ENCODE measurements around the gene PPP1R36. TPM values are rescaled to one million over a fixed set of nuclear protein-coding genes. Genes with fewer than 3 reads are reported as not detected.
A peak's percentile ranks its signal among the peaks of the same experiment; 100 is the strongest.
"Not testable (repeated sequence)": the region's sequence is repeated elsewhere in the genome, so short reads cannot be mapped to it uniquely, and the experiment has no call there.

The PPP1R36 gene
- total and polyA plus RNA-seq, 4 donors, result 0.42 to 1.9 (median 1.2) TPM

DNA sequence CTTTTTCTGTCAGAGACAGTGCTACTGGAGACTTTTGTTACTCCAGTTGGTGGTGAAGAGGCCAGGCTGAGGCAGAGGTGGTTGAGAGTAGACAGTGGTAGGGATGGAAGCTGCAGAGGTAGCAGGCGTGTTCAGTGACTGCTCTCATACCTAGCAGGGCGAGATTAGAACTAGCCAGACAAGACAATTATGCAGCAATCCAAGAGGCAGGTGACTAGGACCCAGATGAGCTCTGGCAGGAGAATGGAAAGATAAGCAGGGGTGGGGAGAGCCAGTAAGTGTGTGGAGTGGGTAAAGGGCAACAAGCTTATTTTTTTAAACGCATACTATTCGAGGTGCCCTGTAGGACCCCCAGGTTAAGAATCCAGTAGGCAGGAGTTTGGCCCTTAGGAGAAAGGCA is 4.8 kb downstream of the PPP1R36 start:
- intact Hi-C loops (cut with DNase I), result no loop called here
- WGBS, 2 donors, result 77 to 81% methylated on average over 4 of the region's 4 CpGs

GRCh38 chr14:64556526-64556925 is 6.8 kb downstream of the PPP1R36 start:
- no peaks in the 10 kb centered on the region for H3K36me3 ChIP-seq (ENCODE audit: control insufficient read depth in 1 of 2, insufficient read depth in 2 of 2, low read length in 1 of 2)
- intact Hi-C loops (cut with DNase I), result no loop called here
- no peaks in the 10 kb centered on the region for H3K27me3 ChIP-seq (ENCODE audit: control insufficient read depth in 1 of 2, insufficient read depth in 2 of 2, low read length in 1 of 2)
- H3K4me3 ChIP-seq (ENCODE audit: low read length in 2 of 2), result no peak overlapping the region
- WGBS, 2 donors, result 96% methylated on average over 5 of the region's 5 CpGs
- H3K9me3 ChIP-seq (ENCODE audit: control insufficient read depth, low read length), result no peaks in the 10 kb centered on the region
- H3K4me1 ChIP-seq (ENCODE audit: control insufficient read depth in 1 of 2, insufficient read depth in 2 of 2, low read length in 2 of 2), result peaks cover 0 to 2% of the 10 kb centered on the region in 2 donors
- ATAC-seq (ENCODE audit: low FRiP score) (no peak), DNase-seq (no peak)
- no peak overlapping the region for H3K27ac ChIP-seq (ENCODE audit: low read depth in 1 of 2, low read length in 2 of 2)

More for the DNA sequence above, 4.8 kb downstream of the PPP1R36 start:
- ATAC-seq (ENCODE audit: low FRiP score), result no peak
- no peak for DNase-seq
- H3K4me3 ChIP-seq (ENCODE audit: low read length in 2 of 2), result no peak overlapping the region
- no peaks in the 10 kb centered on the region for H3K9me3 ChIP-seq (ENCODE audit: control insufficient read depth, low read length)
- no peaks in the 10 kb centered on the region for H3K4me1 ChIP-seq (ENCODE audit: control insufficient read depth in 1 of 2, insufficient read depth in 2 of 2, low read length in 2 of 2)
- H3K36me3 ChIP-seq (ENCODE audit: control insufficient read depth in 1 of 2, insufficient read depth in 2 of 2, low read length in 1 of 2), result no peaks in the 10 kb centered on the region
- H3K27me3 ChIP-seq (ENCODE audit: control insufficient read depth in 1 of 2, insufficient read depth in 2 of 2, low read length in 1 of 2), result no peaks in the 10 kb centered on the region
- no peak overlapping the region for H3K27ac ChIP-seq (ENCODE audit: low read depth in 1 of 2, low read length in 2 of 2)

DNA sequence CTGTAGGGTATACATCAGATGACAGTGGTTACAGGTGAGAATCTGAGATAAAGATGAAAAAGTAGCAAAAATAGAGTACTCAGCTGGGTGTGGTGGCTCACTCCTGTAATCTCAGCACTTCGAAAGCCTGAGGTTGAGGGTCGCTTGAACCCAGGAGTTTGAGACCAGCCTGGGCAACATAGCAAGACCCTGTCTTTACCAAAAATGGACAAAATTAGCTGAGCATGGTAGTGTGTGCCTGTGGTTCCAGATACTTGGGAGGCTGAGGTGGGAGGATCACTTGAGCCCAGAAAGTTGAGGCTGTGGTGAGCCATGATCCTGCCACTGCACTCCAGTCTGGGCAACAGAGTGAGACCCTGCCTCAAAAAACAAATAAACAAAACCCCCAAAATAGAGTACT is 8.5 kb downstream of the PPP1R36 start:
- H3K27ac ChIP-seq (ENCODE audit: low read depth in 1 of 2, low read length in 2 of 2); ATAC-seq (ENCODE audit: low FRiP score); H3K36me3 ChIP-seq (ENCODE audit: control insufficient read depth in 1 of 2, insufficient read depth in 2 of 2, low read length in 1 of 2); DNase-seq; H3K27me3 ChIP-seq (ENCODE audit: control insufficient read depth in 1 of 2, insufficient read depth in 2 of 2, low read length in 1 of 2); H3K4me1 ChIP-seq (ENCODE audit: control insufficient read depth in 1 of 2, insufficient read depth in 2 of 2, low read length in 2 of 2); H3K4me3 ChIP-seq (ENCODE audit: low read length in 2 of 2); H3K9me3 ChIP-seq (ENCODE audit: control insufficient read depth, low read length); intact Hi-C loops (cut with DNase I): not testable (repeated sequence)
- 96 to 97% methylated on average over 2 of the region's 2 CpGs for WGBS, 2 donors

DNA sequence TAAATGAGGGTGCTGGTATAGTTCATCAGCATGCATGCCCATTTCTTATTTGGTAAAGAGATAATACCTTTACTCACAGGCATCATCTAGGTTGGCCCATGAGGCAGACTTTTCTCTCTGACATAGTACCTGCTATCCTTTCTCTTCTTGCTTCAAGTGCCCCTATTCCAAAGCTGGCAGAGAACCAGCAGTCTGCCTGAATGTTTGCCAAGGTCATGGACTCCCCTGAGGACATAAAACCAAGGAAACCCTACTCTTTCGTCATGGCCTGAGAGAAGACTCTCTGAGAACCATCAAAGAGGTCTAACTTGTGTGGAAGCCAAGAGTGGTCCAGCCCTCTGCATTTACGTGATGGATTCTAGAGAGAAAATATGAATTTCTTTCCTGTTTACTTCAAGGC is 11.9 kb downstream of the PPP1R36 start:
- intact Hi-C loops (cut with DNase I), result no loop called here
- Histone ChIP-seq H3K4me3 (ENCODE audit: low read length in 2 of 2) (no peak overlapping the region), H3K9me3 (ENCODE audit: control insufficient read depth, low read length) (no peaks in the 10 kb centered on the region), H3K27ac (ENCODE audit: low read depth in 1 of 2, low read length in 2 of 2) (no peak overlapping the region), H3K27me3 (ENCODE audit: control insufficient read depth in 1 of 2, insufficient read depth in 2 of 2, low read length in 1 of 2) (no peaks in the 10 kb centered on the region), H3K36me3 (ENCODE audit: control insufficient read depth in 1 of 2, insufficient read depth in 2 of 2, low read length in 1 of 2) (no peaks in the 10 kb centered on the region), H3K4me1 (ENCODE audit: control insufficient read depth in 1 of 2, insufficient read depth in 2 of 2, low read length in 2 of 2) (peaks cover 3 to 5% of the 10 kb centered on the region in 2 donors)
- no peak for ATAC-seq (ENCODE audit: low FRiP score)
- 81 to 82% methylated on average over 2 of the region's 2 CpGs for WGBS, 2 donors
- no peak for DNase-seq

DNA sequence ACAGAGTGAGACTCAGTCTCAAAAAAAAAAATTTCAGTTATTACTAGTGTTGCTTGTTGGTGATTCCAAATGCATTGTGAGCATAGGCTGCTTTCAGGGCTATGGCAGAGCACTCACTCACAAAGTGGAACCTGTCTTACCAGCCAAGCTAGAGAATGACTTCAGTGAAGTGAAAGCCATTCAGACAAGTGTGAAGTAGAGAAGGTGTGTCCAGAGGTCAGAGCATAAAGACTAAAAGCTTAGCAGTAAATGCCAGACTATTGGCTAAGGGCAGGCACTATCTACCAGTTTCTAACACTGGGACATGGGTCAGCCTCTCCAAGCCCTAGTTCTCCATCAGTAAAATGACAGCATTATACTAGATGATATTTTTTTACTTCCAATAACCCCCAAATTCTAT is 12.7 kb downstream of the PPP1R36 start:
- Histone ChIP-seq H3K36me3 (ENCODE audit: control insufficient read depth in 1 of 2, insufficient read depth in 2 of 2, low read length in 1 of 2) (no peaks in the 10 kb centered on the region), H3K9me3 (ENCODE audit: control insufficient read depth, low read length) (no peaks in the 10 kb centered on the region), H3K4me3 (ENCODE audit: low read length in 2 of 2) (no peak overlapping the region), H3K4me1 (ENCODE audit: control insufficient read depth in 1 of 2, insufficient read depth in 2 of 2, low read length in 2 of 2) (peaks cover 4 to 5% of the 10 kb centered on the region in 2 donors), H3K27me3 (ENCODE audit: control insufficient read depth in 1 of 2, insufficient read depth in 2 of 2, low read length in 1 of 2) (no peaks in the 10 kb centered on the region), H3K27ac (ENCODE audit: low read depth in 1 of 2, low read length in 2 of 2) (no peak overlapping the region)
- no peak for ATAC-seq (ENCODE audit: low FRiP score)
- intact Hi-C loops (cut with DNase I), result no loop called here
- DNase-seq, result no peak

GRCh38 chr14:64563696-64564095 is 13.9 kb downstream of the PPP1R36 start:
- Histone ChIP-seq H3K9me3 (ENCODE audit: control insufficient read depth, low read length) (no peaks in the 10 kb centered on the region), H3K27me3 (ENCODE audit: control insufficient read depth in 1 of 2, insufficient read depth in 2 of 2, low read length in 1 of 2) (no peaks in the 10 kb centered on the region), H3K4me1 (ENCODE audit: control insufficient read depth in 1 of 2, insufficient read depth in 2 of 2, low read length in 2 of 2) (peaks cover 4 to 5% of the 10 kb centered on the region in 2 donors), H3K27ac (ENCODE audit: low read depth in 1 of 2, low read length in 2 of 2) (no peak overlapping the region), H3K36me3 (ENCODE audit: control insufficient read depth in 1 of 2, insufficient read depth in 2 of 2, low read length in 1 of 2) (no peaks in the 10 kb centered on the region), H3K4me3 (ENCODE audit: low read length in 2 of 2) (no peak overlapping the region)
- WGBS, 2 donors, result 78 to 80% methylated on average over 6 of the region's 6 CpGs
- DNase-seq (no peak), ATAC-seq (ENCODE audit: low FRiP score) (no peak)
- intact Hi-C loops (cut with DNase I), result no loop called here

GRCh38 chr14:64566651-64567122 is 16.9 kb downstream of the PPP1R36 start:
- Histone ChIP-seq H3K9me3 (ENCODE audit: control insufficient read depth, low read length) (no peaks in the 10 kb centered on the region), H3K4me1 (ENCODE audit: control insufficient read depth in 1 of 2, insufficient read depth in 2 of 2, low read length in 2 of 2) (peaks cover 3 to 4% of the 10 kb centered on the region in 2 donors), H3K27me3 (ENCODE audit: control insufficient read depth in 1 of 2, insufficient read depth in 2 of 2, low read length in 1 of 2) (no peaks in the 10 kb centered on the region), H3K36me3 (ENCODE audit: control insufficient read depth in 1 of 2, insufficient read depth in 2 of 2, low read length in 1 of 2) (no peaks in the 10 kb centered on the region), H3K27ac (ENCODE audit: low read depth in 1 of 2, low read length in 2 of 2) (peak overlapping the region; percentile 68 to 99), H3K4me3 (ENCODE audit: low read length in 2 of 2) (no peak overlapping the region)
- intact Hi-C loops (cut with DNase I), result loop anchor here in 1 of 2 donors (2.0 kb wide), 1 partner anchor 26 kb away; the partner anchor contains the start of gene HSPA2
- peak; percentile 58 for ATAC-seq (ENCODE audit: low FRiP score)
- no peak for DNase-seq
- 29 to 43% methylated on average over 5 of the region's 5 CpGs for WGBS, 2 donors

- no peak overlapping the region for H3K4me3 ChIP-seq (ENCODE audit: low read length in 2 of 2)
- WGBS, 2 donors, result 6 to 16% methylated on average over 3 of the region's 3 CpGs
- no peaks in the 10 kb centered on the region for H3K27me3 ChIP-seq (ENCODE audit: control insufficient read depth in 1 of 2, insufficient read depth in 2 of 2, low read length in 1 of 2)
- no peaks in the 10 kb centered on the region for H3K36me3 ChIP-seq (ENCODE audit: control insufficient read depth in 1 of 2, insufficient read depth in 2 of 2, low read length in 1 of 2)
- ATAC-seq (ENCODE audit: low FRiP score), result peak; percentile 92
- H3K4me1 ChIP-seq (ENCODE audit: control insufficient read depth in 1 of 2, insufficient read depth in 2 of 2, low read length in 2 of 2), result peaks cover 3 to 4% of the 10 kb centered on the region in 2 donors
- H3K9me3 ChIP-seq (ENCODE audit: control insufficient read depth, low read length), result no peaks in the 10 kb centered on the region
- intact Hi-C loops (cut with DNase I), result no loop called here
- no peak overlapping the region for H3K27ac ChIP-seq (ENCODE audit: low read depth in 1 of 2, low read length in 2 of 2)
- DNase-seq, result peak; percentile 83
Measured at GRCh38 chr14:64569138-64569631, 19.4 kb downstream of the PPP1R36 start.

DNA sequence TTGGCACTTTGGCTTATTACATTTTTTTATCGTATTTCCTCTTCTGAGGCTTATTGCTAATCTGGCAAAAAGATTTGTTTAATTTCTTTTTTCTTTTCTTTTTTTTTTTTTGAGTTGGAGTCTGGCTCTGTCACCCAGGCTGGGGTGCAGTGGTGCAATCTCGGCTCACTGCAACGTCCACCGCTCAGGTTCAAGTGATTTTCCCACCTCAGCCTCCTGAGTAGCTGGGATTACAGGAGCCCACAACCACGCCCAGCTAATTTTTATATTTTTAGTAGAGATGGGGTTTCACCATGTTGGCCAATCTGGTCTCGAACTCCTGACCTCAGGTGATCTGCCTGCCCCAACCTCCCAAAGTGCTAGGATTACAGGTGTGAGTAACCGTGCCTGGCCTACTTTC is 19.9 kb downstream of the PPP1R36 start:
- H3K36me3 ChIP-seq (ENCODE audit: control insufficient read depth in 1 of 2, insufficient read depth in 2 of 2, low read length in 1 of 2); H3K4me1 ChIP-seq (ENCODE audit: control insufficient read depth in 1 of 2, insufficient read depth in 2 of 2, low read length in 2 of 2); intact Hi-C loops (cut with DNase I); DNase-seq; H3K9me3 ChIP-seq (ENCODE audit: control insufficient read depth, low read length); H3K27me3 ChIP-seq (ENCODE audit: control insufficient read depth in 1 of 2, insufficient read depth in 2 of 2, low read length in 1 of 2); H3K4me3 ChIP-seq (ENCODE audit: low read length in 2 of 2): not testable (repeated sequence)
- WGBS, 2 donors, result 35 to 43% methylated on average over 7 of the region's 7 CpGs
- ATAC-seq (ENCODE audit: low FRiP score), result peak; percentile 49
- H3K27ac ChIP-seq (ENCODE audit: low read depth in 1 of 2, low read length in 2 of 2), result peak overlapping the region in 1 of 2 donors; percentile 84
